Ramos (cell line): ENCODE measurements around the gene KAZN.

Source experiments
- in situ Hi-C: fragments of 300-500 bp; cut with MboI; formaldehyde crosslinking; loops from one replicate; pipeline ENCODE4 v1.14.3; 2022; ENCODE audit warnings: low sequenced_read_pairs; ENCODE audit not compliant: unreplicated experiment

Gene KAZN

DNA sequence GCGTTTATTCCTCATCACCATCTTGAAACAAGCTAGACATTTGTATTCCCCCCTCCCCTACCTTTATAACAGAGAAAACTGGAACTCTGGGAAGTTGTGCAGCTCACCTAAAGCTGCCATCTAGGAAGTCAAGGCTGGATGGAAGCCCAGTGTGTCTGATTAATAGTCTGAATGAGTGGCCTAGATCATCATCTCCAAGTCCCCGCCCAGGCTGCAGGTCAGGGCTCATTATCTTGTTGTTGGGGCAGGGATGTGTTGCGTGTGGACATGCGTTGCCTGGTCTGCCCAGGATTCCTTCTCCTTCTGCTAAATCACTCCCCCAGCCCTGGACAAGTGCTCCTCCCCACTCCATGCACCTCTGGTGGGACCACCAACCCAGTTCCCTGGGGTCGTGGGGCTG lies 14.7 kb upstream of the KAZN start:
- in situ Hi-C loops: no loop called here

DNA sequence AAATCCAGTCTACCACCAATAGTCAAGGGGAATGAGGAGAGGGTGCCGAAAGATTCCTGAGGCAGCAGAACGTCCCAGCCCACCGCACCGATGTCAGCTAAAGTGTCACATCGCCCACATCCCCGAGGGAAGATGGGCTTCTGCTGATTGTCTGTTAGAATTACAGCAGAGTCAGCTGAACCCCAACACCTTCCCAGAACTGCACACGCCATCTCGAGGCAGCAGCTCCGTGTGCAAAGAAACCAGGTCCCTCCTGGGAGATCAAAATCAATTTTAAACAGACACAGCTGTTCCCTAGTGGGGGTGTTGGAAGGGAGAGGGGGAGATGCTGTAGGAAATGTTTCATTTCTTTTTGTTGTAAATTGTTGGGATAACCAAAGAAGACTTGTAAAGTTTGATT lies 12.8 kb upstream of the KAZN start:
- in situ Hi-C loops: no loop called here

DNA sequence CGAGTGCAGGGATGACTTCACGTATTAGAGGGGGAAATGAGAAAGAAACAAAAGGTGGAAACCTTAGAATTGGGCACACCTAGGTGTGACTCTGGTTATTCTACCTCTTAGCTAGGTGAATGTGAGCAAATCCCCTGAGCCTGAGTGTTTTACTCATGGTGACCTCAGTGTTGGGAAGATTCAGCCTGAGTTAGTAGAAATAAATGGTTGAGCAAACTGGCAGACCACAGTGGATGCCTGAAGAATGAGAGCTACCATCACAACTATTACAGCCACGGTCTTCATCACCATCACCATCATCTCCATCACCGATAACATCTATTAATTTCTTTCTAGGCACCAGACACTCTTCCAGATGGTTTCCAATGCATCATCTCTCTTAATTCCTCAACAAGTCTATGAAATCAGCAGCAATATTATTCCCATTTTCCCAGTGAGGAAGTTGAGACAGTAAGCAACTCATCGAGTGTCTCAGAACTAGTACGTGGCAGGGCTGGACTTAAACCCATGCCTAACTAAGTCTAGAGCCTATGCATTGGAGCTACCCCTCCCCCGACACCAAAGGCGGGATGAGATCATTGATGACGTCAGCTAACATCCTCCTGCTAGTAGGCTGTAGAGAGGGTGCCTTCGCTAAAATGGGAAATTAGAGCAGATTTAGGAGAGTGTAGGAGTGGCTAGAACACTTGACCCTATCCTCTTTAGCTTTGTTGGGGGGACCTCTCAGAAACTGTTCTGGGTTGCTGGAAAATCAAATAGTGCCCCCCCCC lies 7.9 kb upstream of the KAZN start:
- in situ Hi-C loops: no loop called here

DNA sequence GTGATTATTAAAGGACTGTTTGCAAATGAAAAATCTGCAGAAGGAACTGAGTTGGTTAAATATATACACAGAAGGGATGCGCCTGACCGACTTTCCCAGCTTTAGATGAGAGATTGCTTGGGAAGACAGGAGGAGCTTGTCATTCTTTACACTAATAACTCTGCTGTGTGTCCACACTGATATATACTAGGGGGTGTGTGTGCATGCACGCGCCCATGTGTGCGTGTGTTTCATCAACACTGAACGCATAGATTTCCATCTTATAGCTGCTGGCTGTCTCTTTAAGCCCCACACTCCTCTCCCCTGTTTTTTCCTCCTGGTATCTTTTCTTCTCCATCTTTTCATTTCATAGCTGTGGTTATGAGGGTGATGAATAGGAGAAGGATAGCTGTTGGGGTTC lies 6.9 kb upstream of the KAZN start:
- in situ Hi-C loops: no loop called here

DNA sequence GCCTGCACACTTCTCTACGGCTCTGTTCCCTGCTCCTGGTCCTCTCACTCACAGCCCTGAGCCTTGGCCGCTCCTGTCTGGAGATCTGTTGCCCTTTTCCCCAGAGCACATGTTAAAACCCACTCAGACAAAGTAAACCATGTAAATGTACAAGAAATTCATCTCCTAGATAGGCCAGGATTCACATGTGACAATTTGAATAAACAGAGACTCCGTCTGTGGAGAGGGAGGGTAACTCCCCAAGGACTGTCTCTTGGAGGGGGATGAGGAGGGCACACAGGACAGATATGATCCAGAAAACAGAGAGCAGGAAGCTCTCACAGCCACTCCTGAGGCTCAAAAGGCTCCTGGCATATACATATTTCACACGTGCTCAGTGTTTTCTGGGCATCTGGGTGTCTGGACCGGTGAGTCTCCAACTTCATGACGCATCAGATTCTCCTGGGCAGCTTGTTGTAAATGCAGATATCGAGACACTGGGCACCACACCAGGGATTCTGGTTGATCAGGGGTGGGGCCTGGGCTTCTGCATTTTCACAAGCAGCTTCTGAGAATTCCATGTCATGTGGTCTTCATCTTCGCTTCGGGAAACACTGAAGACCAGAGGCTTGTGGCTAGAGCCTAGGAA lies 6.4 kb upstream of the KAZN start:
- in situ Hi-C loops: no loop called here

DNA sequence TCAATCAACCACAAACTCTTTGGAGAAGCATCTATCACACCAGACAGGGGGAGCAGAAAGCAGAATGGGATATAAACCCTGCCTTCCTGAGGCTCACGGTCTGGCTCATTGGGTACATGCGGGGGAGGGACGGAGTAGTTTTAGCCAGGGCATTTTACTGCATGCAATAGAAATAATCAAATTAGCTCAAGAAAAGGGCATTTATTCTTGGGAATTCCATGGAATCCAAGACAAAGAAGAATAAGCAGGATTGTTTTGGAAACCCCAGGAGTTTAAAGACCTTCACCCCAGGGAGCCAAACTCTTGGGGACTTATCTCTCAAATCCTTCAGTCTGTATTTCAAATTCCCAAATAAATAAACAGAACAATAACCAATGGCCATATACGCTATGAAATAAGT lies 5.2 kb upstream of the KAZN start:
- in situ Hi-C loops: no loop called here

DNA sequence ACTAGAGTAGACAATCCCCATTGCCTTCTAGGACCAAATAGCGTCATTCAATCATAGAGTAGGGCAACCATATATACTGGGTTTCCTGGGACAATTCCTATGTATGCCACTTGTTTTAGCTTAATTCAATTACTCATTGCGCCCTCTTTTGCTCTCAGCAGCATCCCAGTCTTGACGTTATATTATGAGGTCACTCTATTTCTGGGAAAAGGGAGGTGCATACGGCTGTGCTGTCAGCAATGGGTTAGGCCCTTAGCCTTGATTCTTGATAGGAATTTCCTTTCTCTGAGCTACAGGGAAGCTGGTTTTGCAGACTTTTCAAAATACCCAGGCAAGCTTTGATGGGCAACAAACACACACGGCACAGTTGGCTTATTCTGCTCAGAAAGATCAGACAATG lies 4.4 kb upstream of the KAZN start:
- in situ Hi-C loops: no loop called here

DNA sequence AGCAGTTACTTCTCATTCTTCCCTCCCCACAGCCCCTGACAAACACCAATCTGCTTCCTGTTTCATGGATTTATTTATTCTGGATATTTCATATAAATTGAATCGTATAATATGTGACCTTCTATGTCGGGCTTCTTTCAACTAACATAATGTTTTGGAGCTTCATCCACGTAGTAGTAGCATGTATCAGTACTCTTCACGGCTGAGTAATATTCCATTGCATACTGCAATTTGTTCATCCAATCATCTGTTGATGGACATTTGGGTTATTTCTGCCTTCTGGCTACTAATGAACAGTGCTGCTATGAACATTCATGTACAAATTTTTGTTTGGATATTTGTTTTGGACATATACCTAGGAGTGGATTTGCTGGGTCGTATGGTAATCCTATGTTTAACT lies 1.9 kb upstream of the KAZN start:
- in situ Hi-C loops: no loop called here

DNA sequence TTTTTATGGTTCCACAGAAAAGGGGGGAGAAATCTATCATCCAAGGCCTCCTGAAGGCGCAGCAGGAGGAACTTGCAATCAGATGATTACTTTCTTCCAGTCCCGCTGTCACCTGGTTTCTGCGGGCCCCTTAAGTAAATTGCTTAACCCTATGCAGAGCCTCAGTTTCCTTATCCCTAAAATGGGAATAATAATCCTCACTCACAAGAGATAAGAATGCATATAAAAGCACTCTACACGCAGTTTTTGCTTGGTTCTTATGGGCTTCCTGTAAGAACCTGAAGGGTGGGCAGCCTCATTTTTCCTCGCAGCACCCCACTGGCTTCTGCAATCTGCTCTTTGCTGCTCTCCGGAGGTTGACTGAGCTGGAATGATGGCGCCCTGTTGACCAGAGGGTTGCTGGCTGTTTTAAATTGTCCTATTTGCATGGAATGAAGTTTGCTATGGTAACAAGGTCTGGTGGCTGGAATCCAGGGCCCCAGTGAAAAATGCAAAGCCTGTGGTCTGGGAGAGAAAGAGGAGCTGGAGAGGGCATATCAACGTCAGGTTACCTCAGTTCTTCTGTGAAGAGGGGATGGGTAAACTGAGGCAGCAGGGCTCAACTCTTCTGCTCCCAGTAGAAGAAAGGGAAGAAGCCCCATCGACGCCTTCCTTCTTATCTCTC lies 1.0 kb upstream of the KAZN start:
- in situ Hi-C loops: no loop called here

DNA sequence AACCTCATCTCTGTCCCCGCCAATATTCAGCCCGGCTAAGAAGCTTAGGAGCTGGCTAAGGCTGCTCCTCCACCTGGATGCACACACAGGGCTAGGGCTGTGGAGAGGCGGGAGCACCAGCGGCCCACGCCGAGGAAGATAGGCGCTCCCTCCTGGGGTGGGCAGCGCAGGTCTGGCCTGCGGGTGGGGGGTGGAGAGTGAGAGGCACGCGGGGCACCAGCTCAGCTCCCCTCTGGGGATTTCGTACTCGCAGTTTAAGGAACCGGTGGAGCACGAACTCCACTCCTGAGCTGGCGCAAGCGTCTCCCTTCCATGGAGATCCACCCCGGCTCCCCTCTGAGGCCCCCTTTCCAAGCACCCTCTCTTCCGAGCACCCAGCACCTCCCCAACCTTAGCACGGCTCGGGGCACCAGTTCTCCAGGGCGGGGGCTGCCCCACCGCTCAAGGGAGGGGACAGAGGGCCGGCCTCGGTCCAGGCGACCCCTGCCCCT lies 433 bp upstream of the KAZN start:
- in situ Hi-C loops: no loop called here

DNA sequence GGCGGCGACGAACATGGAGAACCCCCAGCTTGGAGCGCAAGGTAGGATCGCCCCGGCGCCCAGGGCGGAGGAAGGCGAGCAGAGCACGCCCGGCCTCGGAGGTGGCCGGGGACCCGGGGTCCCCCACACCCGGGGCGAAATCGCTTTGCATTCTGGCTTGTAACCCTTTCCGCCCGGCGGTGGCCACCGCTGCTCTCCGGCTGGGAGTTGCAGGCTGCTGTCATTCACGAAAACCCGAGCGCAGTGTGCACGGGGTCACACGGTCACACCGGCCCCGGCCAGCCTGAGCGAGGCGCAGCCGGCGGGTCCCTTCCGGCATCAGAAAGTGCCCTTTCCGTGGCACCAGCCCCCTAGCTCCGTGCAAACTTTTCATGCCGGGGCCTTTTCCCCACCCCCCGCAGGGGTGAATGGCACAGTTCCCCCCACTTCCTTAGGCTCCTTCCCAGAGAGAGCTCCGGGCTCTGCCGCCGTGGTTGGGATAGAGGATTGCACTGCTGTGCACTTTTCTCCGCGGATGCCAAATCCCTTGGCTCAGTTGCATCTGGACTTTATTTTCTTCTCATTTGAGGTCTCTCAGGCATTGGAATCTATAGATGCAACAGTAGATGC lies 802 bp downstream of the KAZN start:
- in situ Hi-C loops: no loop called here

DNA sequence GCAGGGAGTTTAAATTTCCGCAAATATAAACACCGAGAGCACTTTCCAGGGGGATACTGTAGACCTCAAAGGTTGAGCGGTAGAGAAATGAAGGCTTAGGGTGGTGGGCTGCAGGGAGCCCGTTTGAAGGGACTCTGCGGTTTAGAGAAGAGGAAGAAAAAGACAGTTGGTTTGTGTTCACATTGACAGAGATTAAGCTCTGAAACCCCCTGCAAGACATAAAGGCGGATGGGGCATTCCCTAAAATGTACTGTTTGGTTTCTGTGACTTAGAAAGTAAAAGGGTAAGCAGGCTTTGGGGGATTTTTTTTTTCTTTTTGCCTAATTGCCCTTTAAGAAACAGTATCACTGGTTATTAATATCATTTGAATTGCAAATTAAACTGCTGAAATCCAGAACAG lies 1.3 kb downstream of the KAZN start:
- in situ Hi-C loops: no loop called here

DNA sequence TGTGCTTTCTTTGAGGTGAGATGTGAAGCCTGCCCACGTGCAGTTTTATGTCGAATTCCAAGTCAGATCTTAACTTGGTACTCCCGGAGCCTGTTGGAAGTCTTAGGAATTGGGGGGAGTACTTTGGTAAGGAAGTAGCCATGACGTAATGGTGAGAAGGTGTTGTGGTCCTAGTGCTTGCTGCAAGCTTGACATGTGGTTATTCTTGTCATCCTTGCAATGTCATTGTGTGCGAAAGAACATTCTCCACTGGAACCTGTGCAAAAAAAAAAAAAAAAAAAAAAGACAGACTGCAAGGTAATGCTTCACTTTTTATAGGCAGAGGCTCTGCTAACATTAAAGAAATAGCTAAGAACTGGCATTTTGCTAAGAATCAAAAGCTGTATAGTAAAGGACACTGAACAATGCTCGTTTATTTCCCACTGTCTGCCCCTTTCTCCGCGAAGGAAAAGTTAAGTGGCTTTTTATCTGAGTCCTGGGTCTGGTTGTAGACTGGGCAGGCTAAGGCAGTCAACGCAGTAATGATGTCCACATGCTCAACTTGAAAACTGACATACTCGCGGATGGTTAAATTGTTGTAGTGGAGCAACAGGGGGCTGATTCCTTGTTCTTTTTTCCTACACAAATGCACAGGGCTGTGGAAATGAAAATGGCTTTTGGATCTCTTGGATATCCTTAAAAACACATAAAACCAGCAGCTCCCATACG lies 2.1 kb downstream of the KAZN start:
- in situ Hi-C loops: no loop called here

DNA sequence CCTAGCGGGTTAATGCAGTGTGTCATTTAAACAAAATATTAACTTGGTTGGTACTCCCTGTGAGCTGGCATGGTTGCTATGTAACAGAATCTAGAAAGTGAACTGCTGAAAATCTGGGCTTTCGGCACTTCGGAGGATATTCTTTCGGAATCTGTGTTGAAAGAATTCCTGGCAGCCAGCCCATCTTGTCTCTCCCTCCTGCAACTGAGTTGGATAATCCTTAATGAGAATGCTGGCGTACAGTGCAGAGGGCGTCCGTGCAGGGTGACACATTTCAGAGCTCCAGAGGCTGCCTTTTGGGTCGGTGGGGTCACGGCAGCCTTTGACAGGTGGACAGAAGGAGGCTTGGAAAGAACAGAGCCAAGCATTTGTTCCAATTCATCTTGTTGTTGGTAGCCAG lies 3.7 kb downstream of the KAZN start:
- in situ Hi-C loops: no loop called here

DNA sequence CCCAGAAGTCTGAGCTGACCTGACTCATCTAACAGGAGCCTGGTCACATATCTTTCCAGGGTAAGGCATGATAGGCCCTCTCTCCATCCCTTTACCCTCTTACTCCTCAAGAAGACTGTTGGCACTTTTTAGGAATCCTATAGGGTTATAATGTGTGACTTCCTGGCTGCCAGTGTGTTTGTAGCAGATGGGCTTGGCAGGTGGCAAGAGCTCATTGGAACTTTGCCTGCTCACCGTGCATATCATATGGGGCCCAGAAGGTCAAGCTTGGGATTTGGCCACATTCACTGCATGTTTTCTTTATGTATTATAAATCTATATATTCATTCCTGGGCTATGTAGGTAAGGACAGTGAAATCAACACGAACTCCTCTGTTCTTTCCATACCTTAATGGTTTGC lies 5.2 kb downstream of the KAZN start:
- in situ Hi-C loops: no loop called here

DNA sequence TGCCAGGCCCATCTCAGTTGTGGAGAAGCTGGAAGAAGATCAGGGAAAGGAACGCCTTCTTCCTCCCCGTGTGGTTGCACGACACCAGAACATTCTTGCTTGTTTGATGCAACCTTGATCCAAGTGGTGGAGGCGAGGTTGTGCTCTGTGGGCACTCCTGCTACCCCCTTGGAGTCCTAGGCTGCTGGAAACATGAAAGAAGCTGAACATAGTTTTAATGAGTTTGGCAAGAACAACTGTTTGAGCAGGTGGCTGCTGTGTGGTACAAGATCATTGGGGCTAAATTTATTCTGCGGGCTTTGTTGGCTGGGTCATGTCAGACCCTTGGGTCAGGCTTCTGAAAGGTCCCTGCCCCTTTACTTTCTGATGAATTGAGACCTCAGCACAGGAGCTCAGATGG lies 5.9 kb downstream of the KAZN start:
- in situ Hi-C loops: no loop called here

DNA sequence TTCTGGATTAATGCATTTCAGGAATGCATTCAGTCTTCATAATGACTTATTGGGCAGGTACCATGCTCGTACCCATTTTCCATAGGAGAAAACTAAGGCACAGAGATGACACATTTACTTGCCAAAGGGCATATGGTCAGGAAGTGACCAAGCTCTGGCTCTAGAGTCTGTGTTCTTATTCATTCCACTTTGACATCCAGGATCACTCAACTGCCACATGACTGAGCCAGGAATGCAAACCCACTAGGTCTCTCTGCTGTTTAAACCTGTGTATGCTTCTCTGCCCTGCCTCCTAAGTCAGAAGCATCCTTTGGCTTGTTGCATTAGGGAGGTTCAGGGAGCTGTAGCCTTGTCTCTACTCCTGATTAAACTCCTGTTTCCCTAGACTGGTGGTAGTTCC lies 7.5 kb downstream of the KAZN start:
- in situ Hi-C loops: no loop called here

DNA sequence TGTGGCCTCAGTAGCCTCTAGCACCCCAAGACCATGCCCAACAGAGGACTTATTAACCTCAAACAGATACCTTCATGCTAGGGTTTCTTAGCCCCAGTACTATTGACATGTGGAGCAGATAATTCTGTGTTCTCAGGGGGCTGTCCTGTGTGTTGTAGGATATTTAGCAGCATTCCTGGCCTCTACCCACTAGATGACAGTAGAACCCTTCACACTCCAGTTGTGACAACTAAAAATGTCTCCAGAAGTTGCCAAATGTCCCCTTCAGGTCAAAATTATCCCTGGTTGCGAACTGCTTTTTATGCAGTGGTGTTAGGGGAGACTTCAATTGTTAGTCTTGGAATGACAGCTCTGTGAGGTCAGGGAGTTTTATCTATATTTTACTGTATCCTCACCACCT lies 8.1 kb downstream of the KAZN start:
- in situ Hi-C loops: no loop called here

DNA sequence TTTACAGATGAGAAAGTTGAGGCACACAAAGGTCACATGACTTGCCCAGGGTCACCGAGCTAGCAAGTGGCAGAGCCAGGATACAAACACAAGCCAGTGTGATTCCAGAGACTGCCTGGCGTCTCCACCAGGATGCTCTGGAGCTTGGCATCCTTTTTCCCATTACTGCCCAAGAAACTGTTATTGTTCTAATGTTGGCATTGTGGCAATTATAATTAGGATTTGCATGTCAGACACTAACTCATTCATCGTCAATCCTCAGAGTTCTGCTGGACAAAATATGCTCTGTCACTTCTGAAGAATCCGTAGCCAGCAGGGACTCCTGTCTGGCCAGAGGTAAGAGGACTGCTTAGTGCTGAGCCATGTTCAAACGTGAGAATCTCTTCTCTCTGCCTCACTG lies 8.8 kb downstream of the KAZN start:
- in situ Hi-C loops: no loop called here

DNA sequence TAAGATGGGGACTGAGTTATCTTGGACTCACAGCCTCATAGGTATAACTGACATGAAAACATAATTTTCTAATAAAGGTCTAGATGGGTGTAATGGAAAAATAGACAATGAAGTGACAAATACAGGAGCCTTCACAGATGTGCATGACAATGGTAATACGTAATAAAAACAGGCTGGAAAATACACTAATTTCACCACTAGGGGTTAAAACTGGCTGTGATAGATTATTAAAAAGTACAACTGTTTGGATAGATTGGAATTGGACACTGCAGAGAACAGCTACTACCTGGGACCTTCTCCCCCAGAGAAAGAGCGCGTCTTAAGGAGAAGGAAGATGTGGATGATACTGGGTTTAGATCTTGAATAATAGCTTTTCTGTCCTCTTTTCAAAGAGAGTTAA lies 9.8 kb downstream of the KAZN start:
- in situ Hi-C loops: no loop called here

DNA sequence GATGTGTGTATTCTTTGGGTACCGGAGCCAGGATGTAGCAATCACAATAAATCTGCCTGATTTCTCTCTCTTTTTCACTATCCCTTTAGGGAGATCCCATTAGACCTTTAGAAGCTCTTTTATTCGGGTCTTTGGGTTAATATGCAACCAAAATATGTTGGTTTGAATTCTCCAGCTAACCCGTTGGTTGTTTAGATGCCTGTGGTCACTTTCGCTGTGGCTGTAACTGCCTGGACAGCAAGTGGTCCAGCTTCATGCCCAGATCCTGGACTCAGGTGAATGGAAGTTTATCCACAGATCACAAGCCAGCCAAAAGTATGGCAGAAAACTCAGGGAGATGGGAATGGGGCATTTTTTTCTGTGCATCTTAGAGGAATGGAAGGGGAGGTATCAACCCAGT lies 12.3 kb downstream of the KAZN start:
- in situ Hi-C loops: no loop called here
